NCI-H1694 (cell line): Measurements from ENCODE around the gene CCDC134.
"Not testable (repeated sequence)": the region's sequence is repeated elsewhere in the genome, so short reads cannot be mapped to it uniquely, and the experiment has no call there.

Experiments used
- DNase-seq: peaks from one replicate; lab custom pipeline; 2025; lab: John Stamatoyannopoulos, UW

Gene CCDC134

GRCh38 chr22:41825376-41825775 lies 24.9 kb downstream of the CCDC134 start:
- DNase-seq = no peak

GRCh38 chr22:41826021-41826420 lies 25.5 kb downstream of the CCDC134 start:
- DNase-seq = no peak

GRCh38 chr22:41826430-41827383 lies 26.2 kb downstream of the CCDC134 start:
- no peak for DNase-seq

DNA sequence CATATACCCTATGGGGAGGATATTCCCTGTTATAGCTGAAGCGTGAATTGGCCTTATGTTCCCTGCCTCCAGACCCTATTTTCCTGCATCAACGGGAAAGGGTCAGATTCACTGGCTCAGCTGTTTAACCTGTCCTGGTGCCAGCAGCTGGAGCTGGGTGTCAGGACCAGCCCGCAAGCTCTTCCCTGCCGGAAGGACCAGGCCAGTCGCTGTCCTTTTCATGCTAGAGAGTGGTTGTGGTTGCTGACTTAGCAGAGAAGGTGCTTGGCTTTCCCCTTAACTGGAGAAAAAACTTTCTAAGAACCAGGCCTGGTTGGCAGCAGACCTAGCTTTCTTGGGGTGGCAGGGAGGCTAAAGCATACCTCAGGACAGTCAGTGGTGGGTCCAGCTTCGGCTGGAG lies 27.2 kb downstream of the CCDC134 start:
- no peak for DNase-seq

- DNase-seq = no peak
Observed at GRCh38 chr22:41828516-41828915, 28.0 kb downstream of the CCDC134 start.

GRCh38 chr22:41830174-41830573 lies 29.7 kb downstream of the CCDC134 start:
- no peak for DNase-seq

DNA sequence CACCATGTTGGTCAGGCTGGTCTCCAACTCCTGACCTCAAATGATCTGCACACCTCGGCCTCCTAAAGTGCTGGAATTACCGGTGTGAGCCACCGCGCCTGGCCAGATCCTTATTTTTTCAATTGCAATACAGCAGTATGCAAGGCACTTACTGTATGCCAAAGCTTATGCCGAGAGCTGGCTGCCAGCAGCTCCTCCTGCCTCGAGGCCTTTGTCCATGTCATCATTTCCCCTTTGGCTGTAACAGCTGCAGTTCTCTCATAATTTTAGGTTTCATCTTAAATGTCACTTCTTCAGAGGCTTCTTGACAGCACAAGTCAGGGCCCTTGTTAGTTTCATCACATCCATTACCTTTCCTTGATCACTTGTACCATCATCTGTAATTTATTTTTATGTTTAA lies 30.9 kb downstream of the CCDC134 start:
- DNase-seq = no peak

- no peak for DNase-seq
Observed at GRCh38 chr22:41831828-41832552, 31.5 kb downstream of the CCDC134 start.

GRCh38 chr22:41832553-41833368 lies 32.3 kb downstream of the CCDC134 start, which contains the start of gene SREBF2:
Gene SREBF2, plus strand, starts transcription at chr22:41833105. Its CDS starts 166 bp downstream, at chr22:41833271.
- DNase-seq = peak; percentile 98

- DNase-seq = no peak
Observed at GRCh38 chr22:41833369-41834004, 33.0 kb downstream of the CCDC134 start.

- no peak for DNase-seq
Observed at GRCh38 chr22:41834005-41834944, 33.8 kb downstream of the CCDC134 start.

- DNase-seq = not testable (repeated sequence)
Observed at GRCh38 chr22:41835462-41835861, 35.0 kb downstream of the CCDC134 start.

GRCh38 chr22:41836551-41836950 lies 36.1 kb downstream of the CCDC134 start:
- DNase-seq = no peak

DNA sequence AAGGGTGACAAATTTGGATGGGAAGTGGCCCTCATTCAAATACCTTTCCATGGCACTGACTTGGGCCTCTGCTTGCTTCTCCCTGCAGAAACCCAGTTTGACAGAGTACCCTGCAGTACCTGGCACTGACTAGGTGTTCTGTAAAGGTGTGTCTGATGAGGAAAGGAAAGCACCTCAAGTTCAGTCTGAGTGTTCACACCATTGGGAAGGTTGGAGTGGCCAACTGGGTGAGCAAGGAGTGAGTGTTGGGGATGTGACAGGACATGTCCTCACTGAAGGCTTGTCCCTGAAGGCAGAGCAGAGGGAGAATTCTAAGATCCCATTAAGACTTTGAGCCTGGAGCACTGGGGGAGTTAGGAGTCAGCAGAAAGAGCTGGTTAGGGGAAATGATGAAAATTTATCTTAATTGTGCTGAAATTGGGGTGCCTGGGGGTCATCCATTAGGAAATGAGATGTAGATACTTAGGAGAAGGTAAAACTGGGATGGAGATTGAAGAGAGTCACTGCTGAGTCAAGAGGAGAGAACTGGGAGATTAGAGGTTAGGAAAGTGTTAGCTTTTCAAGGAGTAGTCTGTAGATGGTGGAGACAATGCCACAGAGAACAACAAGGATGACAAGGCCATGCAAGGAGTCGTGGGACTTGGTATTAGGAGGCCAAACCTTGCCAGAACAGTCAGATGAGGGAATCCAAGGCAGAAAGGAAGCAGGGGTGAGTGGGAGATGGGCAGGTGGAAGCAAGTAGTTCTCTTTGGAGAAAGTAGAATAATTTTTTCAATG lies 38.6 kb downstream of the CCDC134 start:
- no peak for DNase-seq

- DNase-seq = no peak
Observed at GRCh38 chr22:41840216-41840615, 39.7 kb downstream of the CCDC134 start.

GRCh38 chr22:41841085-41841712 lies 40.7 kb downstream of the CCDC134 start:
- DNase-seq = no peak

GRCh38 chr22:41842996-41843970 lies 42.8 kb downstream of the CCDC134 start:
- DNase-seq = no peak

DNA sequence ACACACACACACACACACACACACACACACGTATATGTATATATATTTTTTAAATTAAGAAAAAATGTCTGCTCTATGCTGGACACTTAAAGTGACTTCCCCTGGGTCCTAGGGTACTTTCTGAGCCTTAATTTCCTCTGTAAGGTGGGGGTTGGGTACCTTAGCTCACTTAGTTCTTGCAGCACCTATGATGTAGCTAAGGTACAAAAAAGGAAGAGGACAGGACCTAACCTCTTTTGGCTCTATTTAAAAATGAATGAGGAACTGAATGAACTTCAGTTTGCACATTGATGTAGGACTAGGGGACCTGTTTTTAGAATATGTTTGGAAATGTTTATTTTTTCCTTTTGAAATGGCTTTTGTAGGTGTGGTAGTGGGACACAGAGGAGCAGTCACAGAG lies 43.6 kb downstream of the CCDC134 start:
- no peak for DNase-seq
